GM23338 (cell line): Measurements from ENCODE around the gene TMEM163. TPM values are rescaled to one million over a fixed set of nuclear protein-coding genes. Genes with fewer than 3 reads are reported as not detected.

Experiments used
- ATAC-seq: fragments of 200-7000 bp; cut with Tn5 transposase; 3 replicates; pipeline ENCODE4 v1.9.1; 2020
- DNase-seq: peaks from one replicate; pipeline ENCODE4 v3.0.0-alpha.2; 2015; ENCODE audit warnings: low spot score
- H2AFZ ChIP-seq: fragments of 200-600 bp; sonication (generic); 2 replicates; pipeline ENCODE4 v1.8.0; 2016; ENCODE audit warnings: antibody characterized with exemption, mild to moderate bottlenecking, moderate library complexity
- H3F3A ChIP-seq: fragments of 200-600 bp; sonication (generic); replicated peaks from 2 replicates; pipeline ENCODE4 v1.8.0; 2017; ENCODE audit warnings: antibody characterized with exemption, mixed run types, low read depth
- H3K27ac ChIP-seq: fragments of 200-600 bp; sonication (generic); 2 replicates; pipeline ENCODE4 v1.6.1; 2016; ENCODE audit warnings: low read depth
- H3K27me3 ChIP-seq: fragments of 200-600 bp; sonication (generic); 2 replicates; pipeline ENCODE4 v1.8.0; 2016; ENCODE audit warnings: mild to moderate bottlenecking, mixed run types, moderate library complexity; ENCODE audit not compliant: insufficient read depth
- H3K36me3 ChIP-seq: fragments of 200-600 bp; sonication (generic); 2 replicates; pipeline ENCODE4 v1.8.0; 2016; ENCODE audit warnings: mild to moderate bottlenecking; ENCODE audit not compliant: insufficient read depth
- H3K4me1 ChIP-seq: fragments of 200-600 bp; sonication (generic); 2 replicates; pipeline ENCODE4 v1.8.0; 2016; ENCODE audit warnings: mild to moderate bottlenecking, moderate library complexity; ENCODE audit not compliant: insufficient read depth
- H3K4me2 ChIP-seq: fragments of 200-600 bp; sonication (generic); 2 replicates; pipeline ENCODE4 v1.7.1; 2017; ENCODE audit warnings: mixed run types
- H3K4me3 ChIP-seq: fragments of 200-600 bp; sonication (generic); 2 replicates; pipeline ENCODE4 v1.6.1; 2016; ENCODE audit warnings: mixed run types
- H3K79me2 ChIP-seq: fragments of 200-600 bp; sonication (generic); replicated peaks from 2 replicates; pipeline ENCODE4 v1.8.0; 2017; ENCODE audit warnings: mild to moderate bottlenecking; ENCODE audit not compliant: insufficient read depth
- H3K9me2 ChIP-seq: fragments of 200-600 bp; sonication (generic); 2 replicates; pipeline ENCODE4 v1.8.0; 2017; ENCODE audit not compliant: insufficient read depth
- H4K20me1 ChIP-seq: fragments of 200-600 bp; sonication (generic); replicated peaks from 2 replicates; pipeline ENCODE4 v1.8.0; 2017; ENCODE audit warnings: mild to moderate bottlenecking; ENCODE audit not compliant: insufficient read depth
- H3K27ac Mint-ChIP-seq: 2 replicates; pipeline ENCODE4 v1.8.0; 2020; ENCODE audit warnings: inconsistent platforms, mild to moderate bottlenecking, moderate library complexity, mixed read lengths
- H3K27me3 Mint-ChIP-seq: 3 replicates; pipeline ENCODE4 v1.8.0; 2022; ENCODE audit warnings: low read depth, mild to moderate bottlenecking, moderate library complexity, mixed read lengths, inconsistent platforms; ENCODE audit not compliant: insufficient read depth, poor library complexity
- H3K36me3 Mint-ChIP-seq: 3 replicates; pipeline ENCODE4 v1.8.0; 2021; ENCODE audit warnings: low read depth, mild to moderate bottlenecking, inconsistent platforms, moderate library complexity, mixed read lengths
- H3K4me1 Mint-ChIP-seq: 3 replicates; pipeline ENCODE4 v1.8.0; 2020; ENCODE audit warnings: mild to moderate bottlenecking, inconsistent platforms, mixed read lengths
- H3K4me3 Mint-ChIP-seq: 3 replicates; pipeline ENCODE4 v1.8.0; 2021; ENCODE audit warnings: moderate library complexity, mild to moderate bottlenecking, inconsistent platforms, mixed read lengths
- H3K9me3 Mint-ChIP-seq: 3 replicates; pipeline ENCODE4 v1.8.0; 2020; ENCODE audit warnings: moderate library complexity, mild to moderate bottlenecking, inconsistent platforms, mixed read lengths
- ETS1 ChIP-seq: IDR thresholded peaks from 2 replicates; pipeline ENCODE4 v1.6.1; 2016; ENCODE audit warnings: antibody characterized with exemption
- EZH2phosphoT487 ChIP-seq: fragments of 200-600 bp; sonication (generic); IDR thresholded peaks from one replicate; pipeline ENCODE4 v1.8.1; 2018; ENCODE audit warnings: antibody characterized with exemption; ENCODE audit not compliant: unreplicated experiment
- NANOG ChIP-seq: IDR thresholded peaks from 2 replicates; pipeline ENCODE4 v1.6.1; 2016; ENCODE audit warnings: antibody characterized with exemption, borderline replicate concordance
- POLR2AphosphoS5 ChIP-seq: IDR thresholded peaks from 2 replicates; pipeline ENCODE4 v1.6.1; 2016; ENCODE audit warnings: antibody characterized with exemption, low read depth
- REST ChIP-seq: IDR thresholded peaks from one replicate; pipeline ENCODE4 v1.6.1; 2018; ENCODE audit warnings: antibody characterized with exemption; ENCODE audit not compliant: unreplicated experiment
- STAT1 ChIP-seq: IDR thresholded peaks from one replicate; pipeline ENCODE4 v1.6.1; 2016; ENCODE audit warnings: antibody characterized with exemption; ENCODE audit not compliant: unreplicated experiment
- ZNF114 ChIP-seq: fragments of 250-450 bp; sonication (Bioruptor Pico); IDR thresholded peaks from 2 replicates; pipeline ENCODE4 v1.5.0; 2020; ENCODE audit warnings: mild to moderate bottlenecking, moderate library complexity
- ZNF331 ChIP-seq: fragments of 250-450 bp; sonication (Bioruptor Pico); IDR thresholded peaks from 2 replicates; pipeline ENCODE4 v1.5.0; 2020; ENCODE audit warnings: low read depth, mild to moderate bottlenecking, moderate library complexity
- polyA plus RNA-seq: library from polyadenylated mRNA; unstranded; fragments of >200 nt; fragmentation: Nextera tagmentation; extraction: Ambion mirVana; gene quantifications from 2 replicates; pipeline ENCODE4 v1.2.1, GENCODE V29; 2016
- total RNA-seq: library from RNA; depleted of rRNA; stranded (reverse); fragments of >200 nt; shearing (Covaris generic); gene quantifications from 2 replicates; pipeline ENCODE4 v1.2.3, GENCODE V29; 2014

TMEM163 gene
- total and polyA plus RNA-seq, 2 experiments from 2014 or later: 1.1 to 1.8 TPM

- Histone ChIP-seq H3K9me2 (no peaks in the 10 kb centered on the region), H4K20me1 (no peaks in the 10 kb centered on the region), H3K36me3 (no peaks in the 10 kb centered on the region), H2AFZ (no peak overlapping the region), H3K4me3 (no peak overlapping the region), H3K4me2 (no peak overlapping the region), H3K79me2 (no peaks in the 10 kb centered on the region), H3K27ac (no peak overlapping the region), H3K27me3 (no peaks in the 10 kb centered on the region), H3K4me1 (no peaks in the 10 kb centered on the region), H3F3A (no peaks in the 10 kb centered on the region)
- peaks cover 4% of the 10 kb centered on the region; the same call in 2 of the 3 replicates for H3K4me1 Mint-ChIP-seq
- no peak overlapping the region for H3K4me3 Mint-ChIP-seq
- no peaks in the 10 kb centered on the region for H3K9me3 Mint-ChIP-seq
- H3K27ac Mint-ChIP-seq: no peak overlapping the region
- no peak for TF ChIP-seq POLR2AphosphoS5
- no peak for TF ChIP-seq EZH2phosphoT487
- DNase-seq (no peak), ATAC-seq (no peak)
- peaks cover 3% of the 10 kb centered on the region for H3K36me3 Mint-ChIP-seq
- H3K27me3 Mint-ChIP-seq: no peaks in the 10 kb centered on the region
These were observed 272.8 kb downstream of the TMEM163 start for GRCh38 chr2:134445985-134446382.

- ATAC-seq (no peak), DNase-seq (no peak)
- Histone ChIP-seq H3K27ac (no peak overlapping the region), H3K27me3 (no peaks in the 10 kb centered on the region), H3F3A (no peaks in the 10 kb centered on the region), H3K4me3 (no peak overlapping the region), H3K4me2 (no peak overlapping the region), H3K36me3 (no peaks in the 10 kb centered on the region), H3K9me2 (no peaks in the 10 kb centered on the region), H3K79me2 (no peaks in the 10 kb centered on the region), H3K4me1 (no peaks in the 10 kb centered on the region), H4K20me1 (no peaks in the 10 kb centered on the region), H2AFZ (no peak overlapping the region)
- Mint-ChIP-seq H3K4me3 (no peak overlapping the region), H3K9me3 (no peaks in the 10 kb centered on the region), H3K36me3 (peaks cover 3% of the 10 kb centered on the region), H3K27me3 (no peaks in the 10 kb centered on the region), H3K27ac (no peak overlapping the region), H3K4me1 (peaks cover 3% of the 10 kb centered on the region; the same call in 1 of the 3 replicates)
- TF ChIP-seq ZNF114 (no peak), STAT1 (no peak), ZNF331 (CRISPR knock-in tag) (no peak), EZH2phosphoT487 (no peak)
These were observed 273.7 kb downstream of the TMEM163 start for GRCh38 chr2:134445116-134445515.

DNA sequence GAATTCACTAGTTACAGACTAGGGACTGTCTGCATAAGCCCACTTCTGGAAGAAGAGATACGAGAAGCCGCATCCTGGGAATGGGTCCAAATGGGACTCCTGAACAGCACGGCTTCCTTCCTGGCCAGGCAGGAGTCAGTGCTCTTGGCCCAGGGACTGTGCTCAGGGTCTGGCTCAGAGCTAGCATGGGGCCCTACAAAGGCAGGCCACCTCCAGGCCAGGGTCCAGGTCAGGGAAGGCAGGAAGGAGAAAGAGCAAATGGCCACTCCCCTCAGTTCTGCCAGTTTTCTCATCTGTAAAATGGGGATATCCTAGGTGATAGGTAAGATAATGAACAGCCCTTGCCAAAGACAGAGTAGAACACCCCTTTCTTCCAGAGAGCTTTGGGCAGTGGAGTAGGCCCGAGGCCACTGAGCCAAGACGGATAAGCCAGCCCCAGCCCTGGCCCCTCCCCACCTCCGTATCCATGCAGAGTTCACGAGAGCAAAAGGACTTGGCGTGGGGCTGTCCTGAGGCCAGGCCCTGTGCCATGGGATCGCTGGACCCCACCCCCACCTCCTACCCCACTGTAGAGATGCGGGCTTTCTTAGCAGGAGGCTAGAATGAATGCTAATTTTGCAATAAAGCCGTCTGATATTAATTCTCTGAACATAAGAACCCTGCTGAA lies 274.9 kb downstream of the TMEM163 start:
- Histone ChIP-seq H3K4me1 (no peaks in the 10 kb centered on the region), H3K79me2 (no peaks in the 10 kb centered on the region), H3K27me3 (no peaks in the 10 kb centered on the region), H3K9me2 (no peaks in the 10 kb centered on the region), H3K27ac (no peak overlapping the region), H4K20me1 (no peaks in the 10 kb centered on the region), H3F3A (no peaks in the 10 kb centered on the region), H3K36me3 (no peaks in the 10 kb centered on the region), H2AFZ (no peak overlapping the region), H3K4me3 (no peak overlapping the region), H3K4me2 (no peak overlapping the region)
- ATAC-seq (no peak), DNase-seq (no peak)
- Mint-ChIP-seq H3K4me1 (peaks cover 3% of the 10 kb centered on the region; the same call in 1 of the 3 replicates), H3K27ac (no peak overlapping the region), H3K27me3 (no peaks in the 10 kb centered on the region), H3K9me3 (no peaks in the 10 kb centered on the region), H3K36me3 (peaks cover 3% of the 10 kb centered on the region), H3K4me3 (no peak overlapping the region)
- TF ChIP-seq STAT1 (no peak), REST (no peak), NANOG (no peak), ZNF331 (CRISPR knock-in tag) (no peak), POLR2AphosphoS5 (no peak), EZH2phosphoT487 (no peak), ZNF114 (no peak), ETS1 (no peak)
